SU-DHL-6 (cell line): ENCODE measurements around the gene YAF2.

Experiments used
- EZH2phosphoT487 ChIP-seq: fragments of 200-600 bp; sonication (generic), shearing (Covaris generic); conservative IDR thresholded peaks from 2 replicates; pipeline ENCODE4 v1.6.1; 2018; ENCODE audit warnings: mild to moderate bottlenecking, antibody characterized with exemption, low read length, moderate library complexity, mixed read lengths
- TF ChIP-seq, protein P1 (sequence below): fragments of 200-600 bp; sonication (generic); IDR thresholded peaks from one replicate; pipeline ENCODE4 v1.5.1; 2017; ENCODE audit warnings: antibody characterized with exemption, mild to moderate bottlenecking, low read length, moderate library complexity; ENCODE audit not compliant: insufficient read depth, poor library complexity, severe bottlenecking

- TF ChIP-seq, protein P1, sequence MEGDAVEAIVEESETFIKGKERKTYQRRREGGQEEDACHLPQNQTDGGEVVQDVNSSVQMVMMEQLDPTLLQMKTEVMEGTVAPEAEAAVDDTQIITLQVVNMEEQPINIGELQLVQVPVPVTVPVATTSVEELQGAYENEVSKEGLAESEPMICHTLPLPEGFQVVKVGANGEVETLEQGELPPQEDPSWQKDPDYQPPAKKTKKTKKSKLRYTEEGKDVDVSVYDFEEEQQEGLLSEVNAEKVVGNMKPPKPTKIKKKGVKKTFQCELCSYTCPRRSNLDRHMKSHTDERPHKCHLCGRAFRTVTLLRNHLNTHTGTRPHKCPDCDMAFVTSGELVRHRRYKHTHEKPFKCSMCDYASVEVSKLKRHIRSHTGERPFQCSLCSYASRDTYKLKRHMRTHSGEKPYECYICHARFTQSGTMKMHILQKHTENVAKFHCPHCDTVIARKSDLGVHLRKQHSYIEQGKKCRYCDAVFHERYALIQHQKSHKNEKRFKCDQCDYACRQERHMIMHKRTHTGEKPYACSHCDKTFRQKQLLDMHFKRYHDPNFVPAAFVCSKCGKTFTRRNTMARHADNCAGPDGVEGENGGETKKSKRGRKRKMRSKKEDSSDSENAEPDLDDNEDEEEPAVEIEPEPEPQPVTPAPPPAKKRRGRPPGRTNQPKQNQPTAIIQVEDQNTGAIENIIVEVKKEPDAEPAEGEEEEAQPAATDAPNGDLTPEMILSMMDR = no peak
- TF ChIP-seq EZH2phosphoT487 = no peak
Measured at GRCh38 chr12:42284876-42285275, 46.8 kb upstream of the YAF2 start.
